T-helper 1 cell treated with Interleukin-12 subunit alpha and Interleukin-12 subunit beta and Interleukin-4 antibody, amounts not matched to agents 30 ng/mL and 1 ng/mL, for 36 hours (primary cell): ENCODE measurements around the gene PADI1. TPM values are rescaled to one million over a fixed set of nuclear protein-coding genes. Genes with fewer than 3 reads are reported as not detected.
"Not testable (repeated sequence)": the region's sequence is repeated elsewhere in the genome, so short reads cannot be mapped to it uniquely, and the experiment has no call there.

Experiments used
- intact Hi-C: fragments of 100-400 bp; cut with micrococcal nuclease; formaldehyde crosslinking; loops from one replicate; pipeline ENCODE4 v1.15.1; 2024
- total RNA-seq: library from RNA; stranded (reverse); gene quantifications from 2 replicates; pipeline ENCODE4 v1.2.3, GENCODE V29; 2022

Gene PADI1
- total RNA-seq, 1 donor from 2014 or later: not detected

- intact Hi-C loops: no loop called here
Observed at GRCh38 chr1:17239420-17239819, 34.5 kb downstream of the PADI1 start.

- intact Hi-C loops: not testable (repeated sequence)
Observed at GRCh38 chr1:17241011-17241779, 36.3 kb downstream of the PADI1 start.

GRCh38 chr1:17241780-17242074 is 36.8 kb downstream of the PADI1 start:
- intact Hi-C loops: not testable (repeated sequence)

- intact Hi-C loops: no loop called here
Observed at GRCh38 chr1:17243274-17243673, 38.3 kb downstream of the PADI1 start.

- intact Hi-C loops: no loop called here
Observed at GRCh38 chr1:17244821-17245740, 40.2 kb downstream of the PADI1 start.

GRCh38 chr1:17245816-17246325 is 40.9 kb downstream of the PADI1 start:
- intact Hi-C loops: no loop called here

GRCh38 chr1:17246971-17247370 is 42.0 kb downstream of the PADI1 start:
- intact Hi-C loops: no loop called here

GRCh38 chr1:17248781-17249180 is 43.9 kb downstream of the PADI1 start, which contains the start of gene PADI3:
PADI3 (plus strand) TSS chr1:17249098; CDS start chr1:17249138, 40 bp downstream.
- intact Hi-C loops: no loop called here

GRCh38 chr1:17250601-17251000 is 45.7 kb downstream of the PADI1 start:
- intact Hi-C loops: no loop called here

GRCh38 chr1:17251246-17251645 is 46.3 kb downstream of the PADI1 start:
- intact Hi-C loops: no loop called here

GRCh38 chr1:17251701-17252376 is 46.9 kb downstream of the PADI1 start:
- intact Hi-C loops: no loop called here

- intact Hi-C loops: no loop called here
Observed at GRCh38 chr1:17255336-17255735, 50.4 kb downstream of the PADI1 start.

GRCh38 chr1:17258116-17258757 is 53.3 kb downstream of the PADI1 start:
- intact Hi-C loops: no loop called here

- intact Hi-C loops: no loop called here
Observed at GRCh38 chr1:17258758-17259130, 53.8 kb downstream of the PADI1 start.

GRCh38 chr1:17259233-17259873 is 54.4 kb downstream of the PADI1 start:
- intact Hi-C loops: no loop called here

- intact Hi-C loops: no loop called here
Observed at GRCh38 chr1:17260264-17260663, 55.3 kb downstream of the PADI1 start.

- intact Hi-C loops: no loop called here
Observed at GRCh38 chr1:17260738-17261137, 55.8 kb downstream of the PADI1 start.

GRCh38 chr1:17263936-17264335 is 59.0 kb downstream of the PADI1 start:
- intact Hi-C loops: no loop called here

- intact Hi-C loops: no loop called here
Observed at GRCh38 chr1:17264470-17264869, 59.5 kb downstream of the PADI1 start.

- intact Hi-C loops: no loop called here
Observed at GRCh38 chr1:17265162-17265561, 60.2 kb downstream of the PADI1 start.

- intact Hi-C loops: no loop called here
Observed at GRCh38 chr1:17265950-17266349, 61.0 kb downstream of the PADI1 start.
